Duodenal mucosa (tissue), 2 donors: ENCODE measurements around the gene MYO7A.

ENCODE experiments used
- H3K27ac ChIP-seq: one replicate; pipeline ENCODE4 v1.7.0; 2013; ENCODE audit warnings: low read depth, low read length
- H3K27me3 ChIP-seq, 2 donors: one replicate each; pipeline ENCODE4 v1.7.0; 2013; ENCODE audit warnings: low read length in 2 of 2, control low read depth in 1 of 2; ENCODE audit not compliant: insufficient read depth in 2 of 2, control insufficient read depth in 1 of 2
- H3K36me3 ChIP-seq, 2 donors: one replicate each; pipeline ENCODE4 v1.7.0; 2013; ENCODE audit warnings: low read length in 2 of 2, control low read depth in 1 of 2; ENCODE audit not compliant: insufficient read depth in 2 of 2, control insufficient read depth in 1 of 2
- H3K4me1 ChIP-seq, 2 donors: one replicate each; pipeline ENCODE4 v1.7.0; 2013; ENCODE audit warnings: low read length in 2 of 2, control low read depth in 1 of 2; ENCODE audit not compliant: insufficient read depth in 2 of 2, control insufficient read depth in 1 of 2
- H3K4me3 ChIP-seq, 2 donors: one replicate each; pipeline ENCODE4 v1.7.0; 2013; ENCODE audit warnings: low read length in 2 of 2, low read depth in 1 of 2
- H3K9ac ChIP-seq, 2 donors: one replicate each; pipeline ENCODE4 v1.7.0; 2013; ENCODE audit warnings: low read length in 2 of 2, low read depth in 1 of 2
- H3K9me3 ChIP-seq, 2 donors: one replicate each; pipeline ENCODE4 v1.7.0; 2013; ENCODE audit warnings: low read length in 2 of 2, control low read depth in 1 of 2; ENCODE audit not compliant: control insufficient read depth in 1 of 2

The MYO7A gene

DNA sequence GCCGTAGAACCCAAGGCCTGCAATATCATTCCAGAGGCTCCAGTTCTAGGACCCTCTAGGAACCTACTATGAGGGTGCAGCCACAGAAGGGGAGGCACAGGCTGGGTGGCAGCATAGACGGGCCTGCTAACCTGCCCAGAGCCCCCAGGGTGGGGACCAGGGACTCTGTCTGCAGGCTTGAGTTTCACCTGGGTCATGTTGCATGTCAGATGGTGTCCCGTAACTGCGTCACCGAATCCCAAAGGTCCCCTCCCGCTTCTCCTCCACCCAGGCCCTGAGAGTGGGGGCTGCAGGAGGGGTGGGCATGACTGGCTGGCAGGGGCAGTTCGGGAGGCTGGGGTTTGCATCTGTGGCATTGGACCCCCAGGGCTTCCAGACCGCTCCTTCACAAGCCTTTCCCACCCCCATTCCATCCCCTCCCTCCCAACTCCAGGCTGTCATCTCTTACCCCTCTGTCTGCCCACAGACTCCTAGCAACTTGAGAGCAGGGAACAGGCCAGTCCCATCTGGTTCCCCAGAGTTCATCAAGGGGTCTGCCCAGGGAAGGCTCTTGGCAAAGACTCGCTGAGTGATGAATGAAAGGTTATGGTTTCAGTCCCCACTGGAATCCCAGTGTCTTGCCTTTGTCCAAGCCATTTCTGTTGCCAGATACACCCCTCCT is 16.3 kb downstream of the MYO7A start:
- Histone ChIP-seq H3K4me3 (peak overlapping the region in 1 of 2 donors; percentile 32), H3K27ac (no peak overlapping the region), H3K4me1 (peaks cover 24 to 40% of the 10 kb centered on the region in 2 donors), H3K9me3 (no peaks in the 10 kb centered on the region), H3K27me3 (no peaks in the 10 kb centered on the region), H3K36me3 (no peaks in the 10 kb centered on the region), H3K9ac (no peak overlapping the region)

- peaks cover 24 to 40% of the 10 kb centered on the region in 2 donors for H3K4me1 ChIP-seq
- H3K4me3 ChIP-seq, result peak overlapping the region in 1 of 2 donors; percentile 32
- no peak overlapping the region for H3K27ac ChIP-seq
- no peaks in the 10 kb centered on the region for H3K36me3 ChIP-seq
- no peaks in the 10 kb centered on the region for H3K27me3 ChIP-seq
- H3K9ac ChIP-seq, result no peak overlapping the region
- H3K9me3 ChIP-seq, result no peaks in the 10 kb centered on the region
These were observed 16.9 kb downstream of the MYO7A start for GRCh38 chr11:77144857-77145428.

DNA sequence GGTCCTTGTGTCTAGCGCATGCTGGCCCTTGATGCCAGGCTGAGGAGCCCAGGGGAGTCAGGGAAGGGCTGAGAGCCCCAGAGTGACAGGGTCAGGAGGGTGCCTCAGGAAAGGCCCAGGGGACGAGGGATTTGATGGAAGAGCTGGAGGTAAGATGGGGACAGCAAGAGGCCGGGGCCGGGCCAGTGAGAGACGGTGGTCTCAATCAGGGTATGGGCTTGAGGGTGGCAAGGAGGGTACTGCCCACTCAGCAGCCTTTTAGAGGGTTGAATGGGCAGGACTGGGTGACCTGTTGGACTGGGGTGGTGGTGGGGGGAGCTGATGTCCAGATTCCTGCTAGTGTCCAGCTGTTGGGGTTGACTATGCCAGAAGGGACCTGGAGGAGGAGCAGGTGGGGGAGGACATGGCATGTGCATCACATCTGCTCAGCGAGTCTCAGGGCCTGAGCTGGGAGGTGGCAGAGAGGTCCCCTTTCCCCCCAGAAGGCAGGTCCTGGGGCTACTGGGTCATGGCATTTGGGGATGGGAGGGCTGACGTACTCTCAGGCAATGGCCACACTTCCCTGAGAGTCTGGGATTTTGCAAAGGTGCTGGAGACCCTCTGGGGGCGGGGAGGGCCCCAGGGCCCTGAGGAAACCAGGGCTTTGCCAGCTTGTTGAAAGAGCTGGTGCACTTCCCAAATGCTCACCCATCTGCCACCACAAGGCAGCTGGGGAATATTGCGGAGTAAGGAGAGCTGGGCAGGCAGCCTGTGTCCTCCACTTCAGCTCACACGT is 18.4 kb downstream of the MYO7A start:
- Histone ChIP-seq H3K36me3 (no peaks in the 10 kb centered on the region), H3K27me3 (no peaks in the 10 kb centered on the region), H3K4me1 (peaks cover 24 to 28% of the 10 kb centered on the region in 2 donors), H3K4me3 (no peak overlapping the region), H3K9me3 (no peaks in the 10 kb centered on the region), H3K27ac (no peak overlapping the region), H3K9ac (no peak overlapping the region)

DNA sequence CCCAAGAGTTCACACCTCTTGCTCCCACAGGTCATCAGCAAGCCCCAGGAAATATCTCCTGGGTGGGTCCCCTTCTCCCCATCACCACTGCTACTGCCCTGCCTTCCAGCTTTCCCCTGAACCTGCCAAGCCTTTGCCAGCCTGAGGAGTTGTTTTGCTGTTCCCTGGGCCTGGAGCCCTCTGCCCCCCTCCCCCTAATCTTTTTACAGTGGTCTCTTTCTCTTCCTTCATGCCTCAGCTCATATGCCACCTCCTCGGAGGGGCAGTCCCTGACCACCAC is 18.9 kb downstream of the MYO7A start:
- Histone ChIP-seq H3K9me3 (no peaks in the 10 kb centered on the region), H3K4me1 (peaks cover 24 to 33% of the 10 kb centered on the region in 2 donors), H3K9ac (no peak overlapping the region), H3K27me3 (no peaks in the 10 kb centered on the region), H3K4me3 (no peak overlapping the region), H3K27ac (no peak overlapping the region), H3K36me3 (no peaks in the 10 kb centered on the region)

- Histone ChIP-seq H3K9ac (no peak overlapping the region), H3K27ac (no peak overlapping the region), H3K4me1 (peaks cover 27 to 35% of the 10 kb centered on the region in 2 donors), H3K36me3 (no peaks in the 10 kb centered on the region), H3K9me3 (no peaks in the 10 kb centered on the region), H3K4me3 (peak overlapping the region; percentile 55 to 57), H3K27me3 (no peaks in the 10 kb centered on the region)
These were observed 19.7 kb downstream of the MYO7A start for GRCh38 chr11:77147668-77148321.

- H3K36me3 ChIP-seq, result no peaks in the 10 kb centered on the region
- H3K9ac ChIP-seq, result no peak overlapping the region
- H3K4me1 ChIP-seq, result peaks cover 37 to 40% of the 10 kb centered on the region in 2 donors
- H3K9me3 ChIP-seq, result no peaks in the 10 kb centered on the region
- H3K27ac ChIP-seq, result no peak overlapping the region
- H3K4me3 ChIP-seq, result no peak overlapping the region
- H3K27me3 ChIP-seq, result no peaks in the 10 kb centered on the region
These were observed 21.1 kb downstream of the MYO7A start for GRCh38 chr11:77148963-77149715.

DNA sequence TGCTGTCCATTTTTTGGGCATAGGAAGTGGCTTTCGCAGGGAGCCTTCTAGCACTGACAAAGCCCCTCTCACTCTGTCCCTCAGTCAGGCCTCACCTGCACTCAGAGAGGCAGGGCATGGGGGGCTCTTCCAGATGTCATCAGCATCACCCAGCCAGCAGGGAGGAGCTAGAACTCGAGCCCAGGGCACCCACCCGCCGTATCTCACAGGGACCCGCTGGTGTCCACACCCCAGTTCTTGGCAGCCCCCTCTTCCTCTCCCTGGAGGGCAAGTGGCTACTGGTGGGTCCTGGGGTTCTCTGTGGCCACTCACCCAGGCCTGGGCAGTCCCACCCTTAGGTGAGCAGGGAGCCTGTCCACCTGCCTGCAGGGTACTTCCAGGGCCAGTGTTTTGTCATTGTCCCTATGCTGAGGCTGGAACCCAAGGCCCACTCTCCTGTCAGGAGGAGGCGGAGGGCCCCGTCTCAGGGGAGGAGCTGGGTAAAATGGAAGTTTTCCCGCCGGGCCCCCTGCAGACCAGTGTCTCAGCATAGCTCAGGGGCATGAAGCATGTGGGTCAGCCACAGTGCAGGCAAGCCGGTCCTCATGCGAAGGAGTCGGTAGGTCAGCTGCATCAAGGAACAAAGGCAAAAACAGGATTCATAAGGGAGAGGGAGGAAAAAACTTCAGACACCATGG is 21.8 kb downstream of the MYO7A start:
- Histone ChIP-seq H3K4me1 (peaks cover 33 to 35% of the 10 kb centered on the region in 2 donors), H3K27ac (no peak overlapping the region), H3K9me3 (no peaks in the 10 kb centered on the region), H3K4me3 (no peak overlapping the region), H3K27me3 (no peaks in the 10 kb centered on the region), H3K9ac (no peak overlapping the region), H3K36me3 (no peaks in the 10 kb centered on the region)

DNA sequence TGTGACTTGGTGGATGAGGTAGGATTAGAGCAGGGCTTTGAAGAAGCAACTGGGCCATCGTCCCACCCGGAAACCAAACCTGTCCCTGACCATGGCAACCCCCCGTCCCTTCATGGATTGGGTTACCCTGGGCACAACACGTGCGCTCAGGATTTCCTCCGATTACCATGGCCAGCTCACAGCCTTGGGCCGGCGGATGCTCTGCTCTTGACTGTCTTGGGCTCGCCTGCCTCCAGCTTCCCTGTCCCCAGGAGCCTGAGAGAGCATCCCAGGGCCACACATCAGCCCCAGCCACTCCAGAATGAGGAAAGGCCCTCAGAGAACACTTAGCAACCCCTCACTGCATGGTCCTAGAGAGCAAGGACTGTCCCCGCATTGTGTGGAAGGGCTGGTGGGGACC is 22.8 kb downstream of the MYO7A start:
- H3K4me1 ChIP-seq, result peaks cover 26 to 28% of the 10 kb centered on the region in 2 donors

GRCh38 chr11:77151804-77152509 is 23.9 kb downstream of the MYO7A start:
- no peak overlapping the region for H3K4me3 ChIP-seq
- no peaks in the 10 kb centered on the region for H3K36me3 ChIP-seq
- H3K27me3 ChIP-seq, result no peaks in the 10 kb centered on the region
- H3K9me3 ChIP-seq, result no peaks in the 10 kb centered on the region
- H3K4me1 ChIP-seq, result peaks cover 26 to 28% of the 10 kb centered on the region in 2 donors
- no peak overlapping the region for H3K27ac ChIP-seq
- H3K9ac ChIP-seq, result no peak overlapping the region

More for the DNA sequence above, 22.8 kb downstream of the MYO7A start:
- Histone ChIP-seq H3K4me3 (no peak overlapping the region), H3K36me3 (no peaks in the 10 kb centered on the region), H3K27ac (no peak overlapping the region), H3K27me3 (no peaks in the 10 kb centered on the region), H3K9ac (no peak overlapping the region), H3K9me3 (no peaks in the 10 kb centered on the region)
